Fibroblast of mammary gland (primary cell): ENCODE data around the gene PPTC7.
"Not testable (repeated sequence)": the region's sequence is repeated elsewhere in the genome, so short reads cannot be mapped to it uniquely, and the experiment has no call there.

ENCODE experiments used
- DNase-seq: peaks from one replicate; pipeline ENCODE4 v3.0.0-alpha.2; 2010; ENCODE audit warnings: low read depth
- H3K4me3 ChIP-seq: 2 replicates; pipeline ENCODE4 v1.5.1; 2011; ENCODE audit warnings: low read depth, mild to moderate bottlenecking, low read length, moderate library complexity; ENCODE audit not compliant: control insufficient read depth
- TF ChIP-seq, protein P1 (sequence below): conservative IDR thresholded peaks from 2 replicates; pipeline ENCODE4 v1.5.1; 2011; ENCODE audit warnings: low read depth, low read length, inconsistent platforms; ENCODE audit not compliant: control insufficient read depth, insufficient read depth

The PPTC7 gene

GRCh38 chr12:110575326-110575725, 7.8 kb downstream of the PPTC7 start:
- H3K4me3 ChIP-seq: no peak overlapping the region
- peak; percentile 36 for DNase-seq
- TF ChIP-seq, protein P1, sequence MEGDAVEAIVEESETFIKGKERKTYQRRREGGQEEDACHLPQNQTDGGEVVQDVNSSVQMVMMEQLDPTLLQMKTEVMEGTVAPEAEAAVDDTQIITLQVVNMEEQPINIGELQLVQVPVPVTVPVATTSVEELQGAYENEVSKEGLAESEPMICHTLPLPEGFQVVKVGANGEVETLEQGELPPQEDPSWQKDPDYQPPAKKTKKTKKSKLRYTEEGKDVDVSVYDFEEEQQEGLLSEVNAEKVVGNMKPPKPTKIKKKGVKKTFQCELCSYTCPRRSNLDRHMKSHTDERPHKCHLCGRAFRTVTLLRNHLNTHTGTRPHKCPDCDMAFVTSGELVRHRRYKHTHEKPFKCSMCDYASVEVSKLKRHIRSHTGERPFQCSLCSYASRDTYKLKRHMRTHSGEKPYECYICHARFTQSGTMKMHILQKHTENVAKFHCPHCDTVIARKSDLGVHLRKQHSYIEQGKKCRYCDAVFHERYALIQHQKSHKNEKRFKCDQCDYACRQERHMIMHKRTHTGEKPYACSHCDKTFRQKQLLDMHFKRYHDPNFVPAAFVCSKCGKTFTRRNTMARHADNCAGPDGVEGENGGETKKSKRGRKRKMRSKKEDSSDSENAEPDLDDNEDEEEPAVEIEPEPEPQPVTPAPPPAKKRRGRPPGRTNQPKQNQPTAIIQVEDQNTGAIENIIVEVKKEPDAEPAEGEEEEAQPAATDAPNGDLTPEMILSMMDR: no peak

DNA sequence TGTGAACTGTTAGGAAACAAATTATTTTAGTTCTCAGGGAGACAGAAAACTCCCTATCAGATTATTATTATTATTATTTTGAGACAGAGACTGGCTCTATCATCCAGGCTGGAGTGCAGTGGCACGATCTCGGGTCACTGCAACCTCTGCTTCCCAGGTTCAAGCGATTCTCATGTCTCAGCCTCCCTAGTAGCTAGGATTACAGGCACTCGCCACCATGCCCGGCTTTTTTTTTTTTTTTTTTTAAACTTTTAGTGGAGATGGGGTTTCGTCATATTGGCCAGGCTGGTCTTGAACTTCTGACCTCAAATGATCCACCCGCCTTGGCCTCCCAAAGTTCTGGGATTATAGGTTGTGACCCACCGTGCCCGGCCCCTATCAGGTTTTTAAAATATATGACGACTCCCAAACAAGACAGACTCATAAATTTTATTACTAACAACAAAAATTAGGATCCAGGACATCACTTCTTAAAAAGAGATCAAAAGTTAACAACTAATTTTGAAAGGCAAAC, 8.3 kb downstream of the PPTC7 start:
- H3K4me3 ChIP-seq, DNase-seq: not testable (repeated sequence)

- TF ChIP-seq, protein P1: no peak
- no peak for DNase-seq
- H3K4me3 ChIP-seq: no peak overlapping the region
Measured at GRCh38 chr12:110574044-110574443, 9.1 kb downstream of the PPTC7 start.

DNA sequence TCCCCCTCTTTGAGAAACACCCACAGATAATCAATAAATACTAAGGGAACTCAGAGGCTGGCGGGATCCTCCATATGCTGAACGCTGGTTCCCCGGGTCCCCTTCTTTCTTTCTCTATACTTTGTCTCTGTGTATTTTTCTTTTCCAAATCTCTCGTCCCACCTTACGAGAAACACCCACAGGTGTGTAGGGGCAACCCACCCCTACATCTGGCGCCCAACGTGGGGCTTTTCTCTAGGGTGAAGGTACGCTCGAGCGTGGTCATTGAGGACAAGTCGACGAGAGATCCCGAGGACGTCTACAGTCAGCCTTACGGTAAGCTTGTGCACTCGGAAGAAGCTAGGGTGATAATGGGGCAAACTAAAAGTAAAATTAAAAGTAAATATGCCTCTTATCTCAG, 12.3 kb downstream of the PPTC7 start:
- not testable (repeated sequence) for H3K4me3 ChIP-seq, DNase-seq

DNA sequence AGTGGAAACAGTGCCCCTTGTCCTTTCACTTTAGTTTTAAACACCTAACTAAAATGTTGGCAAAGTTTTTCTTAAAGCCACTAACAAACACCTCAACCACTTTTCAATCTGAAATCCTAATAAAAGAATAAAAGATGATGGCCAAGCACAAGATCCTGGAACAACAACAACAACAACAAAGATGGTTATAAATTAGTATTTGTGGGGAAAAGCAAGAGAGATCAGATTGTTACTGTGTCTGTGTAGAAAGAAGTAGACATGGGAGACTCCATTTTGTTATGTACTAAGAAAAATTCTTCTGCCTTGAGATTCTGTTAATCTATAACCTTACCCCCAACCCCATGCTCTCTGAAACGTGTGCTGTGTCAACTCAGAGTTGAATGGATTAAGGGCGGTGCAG, 13.3 kb downstream of the PPTC7 start:
- DNase-seq, H3K4me3 ChIP-seq: not testable (repeated sequence)

GRCh38 chr12:110568752-110569151, 14.4 kb downstream of the PPTC7 start:
- no peak overlapping the region for H3K4me3 ChIP-seq
- DNase-seq: no peak
- TF ChIP-seq, protein P1: no peak

GRCh38 chr12:110566993-110567392, 16.1 kb downstream of the PPTC7 start:
- H3K4me3 ChIP-seq: no peak overlapping the region
- DNase-seq: no peak
- TF ChIP-seq, protein P1: no peak

GRCh38 chr12:110565894-110566871, 16.9 kb downstream of the PPTC7 start:
- no peak for DNase-seq
- TF ChIP-seq, protein P1: no peak
- no peak overlapping the region for H3K4me3 ChIP-seq
